Aorta (tissue), 5 donors: Measurements from ENCODE around the gene PHF12. TPM values are rescaled to one million over a fixed set of nuclear protein-coding genes. Genes with fewer than 3 reads are reported as not detected.

ENCODE experiments used
- ATAC-seq: fragments of 200-7000 bp; cut with Tn5 transposase; one replicate; pipeline ENCODE4 v1.9.1; 2022; ENCODE audit warnings: moderate library complexity; ENCODE audit not compliant: low FRiP score
- DNase-seq, 2 donors: peaks; one replicate each; pipeline ENCODE4 v3.0.0-alpha.2; 2020
- H3K27ac ChIP-seq, 2 donors: one replicate each; pipeline ENCODE4 v1.5.1; 2013; ENCODE audit warnings: low read length in 2 of 2, mild to moderate bottlenecking in 2 of 2, moderate library complexity in 2 of 2, control low read depth in 1 of 2, inconsistent platforms in 1 of 2, low read depth in 1 of 2
- H3K27me3 ChIP-seq, 2 donors: one replicate each; pipeline ENCODE4 v1.6.1; 2013; ENCODE audit warnings: control low read depth in 1 of 2, low read length in 1 of 2, mild to moderate bottlenecking in 1 of 2, moderate library complexity in 1 of 2; ENCODE audit not compliant: insufficient read depth in 2 of 2, control insufficient read depth in 1 of 2
- H3K36me3 ChIP-seq, 2 donors: one replicate each; pipeline ENCODE4 v1.6.1; 2013; ENCODE audit warnings: control low read depth in 1 of 2, low read length in 1 of 2, mild to moderate bottlenecking in 1 of 2; ENCODE audit not compliant: insufficient read depth in 2 of 2, control insufficient read depth in 1 of 2
- H3K4me1 ChIP-seq, 2 donors: one replicate each; pipeline ENCODE4 v1.6.1; 2013; ENCODE audit warnings: low read length in 2 of 2, control low read depth in 1 of 2, mild to moderate bottlenecking in 1 of 2, moderate library complexity in 1 of 2; ENCODE audit not compliant: insufficient read depth in 2 of 2, control insufficient read depth in 1 of 2
- H3K4me3 ChIP-seq, 2 donors: one replicate each; pipeline ENCODE4 v1.5.1; 2013; ENCODE audit warnings: low read length in 2 of 2, control low read depth in 1 of 2, mild to moderate bottlenecking in 1 of 2
- H3K9me3 ChIP-seq: one replicate; pipeline ENCODE4 v1.6.1; 2013; ENCODE audit warnings: mild to moderate bottlenecking, low read length; ENCODE audit not compliant: control insufficient read depth
- WGBS, 2 donors: extraction: QIAGEN DNeasy Blood & Tissue Kit; methylation state at CpG; one replicate each; pipeline ENCODE4 v1.1.7; 2013; 5-methylcytosine and 5-hydroxymethylcytosine counted together
- intact Hi-C, 2 donors: fragments of 100-400 bp; cut with DNase I; formaldehyde crosslinking; loops; one replicate each; pipeline versions ENCODE4 v1.14.2 to v1.15.0; 2022
- polyA plus RNA-seq, 2 donors: library from polyadenylated mRNA; stranded (reverse); fragments of 200-250 nt; gene quantifications; one replicate each; pipeline ENCODE4 v1.2.3, GENCODE V29; 2013
- total RNA-seq, 2 donors: library from RNA; stranded (reverse); fragmentation: NEBNext Ultra II Directional; extraction: Animal tissue kit (Norgen Biotek cat#: 25700); gene quantifications; one replicate each; pipeline ENCODE4 v1.2.1, GENCODE V29; 2021
- donor health status: healthy with polysubstance abuse.
- donor health status: Bipolar disorder and iron deficiency.
- donor health status: DM: no; HTN: no; CAD: no.
- donor health status: DM: no; HTN: no; CAD: no.
- donor health status: DM: yes; HTN: yes; CAD: no.

PHF12 gene
- total and polyA plus RNA-seq, 4 donors = 10.1 to 47.0 (median 30.0) TPM

- 85 to 86% methylated on average over 2 of the region's 2 CpGs for WGBS, 2 donors
- ATAC-seq (no peak), DNase-seq (no peak)
- H3K27ac ChIP-seq = no peak overlapping the region
- intact Hi-C loops = loop anchor here (5.0 to 10.0 kb wide), 3 partner anchors 58 to 620 kb away; partner anchors contain the start of genes IFT20 (in 2 of the 2), TNFAIP1 (in 2 of the 2) and FLOT2 (in 1 of the 2)
- H3K4me1 ChIP-seq = no peaks in the 10 kb centered on the region
- H3K36me3 ChIP-seq = no peaks in the 10 kb centered on the region
- H3K9me3 ChIP-seq = no peaks in the 10 kb centered on the region
- no peak overlapping the region for H3K4me3 ChIP-seq
- no peaks in the 10 kb centered on the region for H3K27me3 ChIP-seq
These were observed 3.6 kb upstream of the PHF12 start for GRCh38 chr17:28954886-28955285.

GRCh38 chr17:28953444-28954118 is 2.3 kb upstream of the PHF12 start:
- H3K4me3 ChIP-seq = no peak overlapping the region
- H3K27me3 ChIP-seq = no peaks in the 10 kb centered on the region
- no peaks in the 10 kb centered on the region for H3K36me3 ChIP-seq
- no peaks in the 10 kb centered on the region for H3K9me3 ChIP-seq
- H3K4me1 ChIP-seq = no peaks in the 10 kb centered on the region
- no peak for ATAC-seq
- no peak overlapping the region for H3K27ac ChIP-seq
- peak; percentile 64 to 70 for DNase-seq
- intact Hi-C loops = loop anchor here (5.0 to 10.0 kb wide), 3 partner anchors 56 to 619 kb away; partner anchors contain the start of genes IFT20 (in 2 of the 2), TNFAIP1 (in 2 of the 2) and FLOT2 (in 1 of the 2)
- 28 to 31% methylated on average over 5 of the region's 5 CpGs for WGBS, 2 donors

GRCh38 chr17:28951991-28952975 is 965 bp upstream of the PHF12 start:
- Histone ChIP-seq H3K4me3 (peak overlapping the region; percentile 19 to 66), H3K4me1 (no peaks in the 10 kb centered on the region), H3K9me3 (no peaks in the 10 kb centered on the region), H3K27me3 (no peaks in the 10 kb centered on the region), H3K27ac (peak overlapping the region; percentile 92 to 98), H3K36me3 (no peaks in the 10 kb centered on the region)
- intact Hi-C loops = loop anchor here (5.0 to 10.0 kb wide), 3 partner anchors 55 to 617 kb away; partner anchors contain the start of genes IFT20 (in 2 of the 2), TNFAIP1 (in 2 of the 2) and FLOT2 (in 1 of the 2)
- WGBS, 2 donors = 4 to 5% methylated on average over 36 of the region's 36 CpGs
- DNase-seq = peak; percentile 98
- ATAC-seq = peak; percentile 93

- 1% methylated on average over 31 to 51 of the region's 51 CpGs for WGBS, 2 donors
- H3K27me3 ChIP-seq = no peaks in the 10 kb centered on the region
- ATAC-seq = no peak
- no peaks in the 10 kb centered on the region for H3K36me3 ChIP-seq
- peak overlapping the region; percentile 69 to 89 for H3K27ac ChIP-seq
- H3K4me1 ChIP-seq = no peaks in the 10 kb centered on the region
- peak overlapping the region; percentile 81 to 92 for H3K4me3 ChIP-seq
- DNase-seq = no peak
- intact Hi-C loops = loop anchor here (5.0 to 10.0 kb wide), 3 partner anchors 54 to 616 kb away; partner anchors contain the start of genes IFT20 (in 2 of the 2), TNFAIP1 (in 2 of the 2) and FLOT2 (in 1 of the 2)
- H3K9me3 ChIP-seq = no peaks in the 10 kb centered on the region
These were observed 428 bp downstream of the PHF12 start for GRCh38 chr17:28950752-28951427.

GRCh38 chr17:28950017-28950751 is 1.1 kb downstream of the PHF12 start:
- 0% methylated on average over 43 of the region's 43 CpGs for WGBS, 2 donors
- H3K9me3 ChIP-seq = no peaks in the 10 kb centered on the region
- ATAC-seq = no peak
- peak overlapping the region; percentile 81 to 92 for H3K4me3 ChIP-seq
- peak; percentile 80 to 84 for DNase-seq
- H3K4me1 ChIP-seq = peaks cover 0 to 2% of the 10 kb centered on the region in 2 donors
- no peaks in the 10 kb centered on the region for H3K36me3 ChIP-seq
- intact Hi-C loops = loop anchor here (5.0 to 10.0 kb wide), 3 partner anchors 53 to 615 kb away; partner anchors contain the start of genes IFT20 (in 2 of the 2), TNFAIP1 (in 2 of the 2) and FLOT2 (in 1 of the 2)
- no peaks in the 10 kb centered on the region for H3K27me3 ChIP-seq
- peak overlapping the region in 1 of 2 donors; percentile 61 for H3K27ac ChIP-seq

GRCh38 chr17:28949185-28950016 is 1.9 kb downstream of the PHF12 start:
- peaks cover 2 to 4% of the 10 kb centered on the region in 2 donors for H3K4me1 ChIP-seq
- peak; percentile 76 to 87 for DNase-seq

GRCh38 chr17:28948873-28949184 is 2.5 kb downstream of the PHF12 start:
- no peaks in the 10 kb centered on the region for H3K36me3 ChIP-seq
- H3K4me1 ChIP-seq = peaks cover 2 to 4% of the 10 kb centered on the region in 2 donors
- 1% methylated on average over 15 of the region's 15 CpGs for WGBS, 2 donors
- H3K9me3 ChIP-seq = no peaks in the 10 kb centered on the region
- DNase-seq (no peak), ATAC-seq (no peak)
- H3K27me3 ChIP-seq = no peaks in the 10 kb centered on the region
- peak overlapping the region; percentile 81 to 92 for H3K4me3 ChIP-seq
- H3K27ac ChIP-seq = peak overlapping the region; percentile 32 to 61
- intact Hi-C loops = loop anchor here (5.0 kb wide), 3 partner anchors 37 to 137 kb away; partner anchors contain the start of gene DHRS13 (in 1 of the 2)

More at GRCh38 chr17:28949185-28950016, 1.9 kb downstream of the PHF12 start:
- WGBS, 2 donors = 0% methylated on average over 54 to 61 of the region's 61 CpGs
- Histone ChIP-seq H3K36me3 (no peaks in the 10 kb centered on the region), H3K9me3 (no peaks in the 10 kb centered on the region), H3K27ac (peak overlapping the region; percentile 32 to 61), H3K27me3 (no peaks in the 10 kb centered on the region), H3K4me3 (peak overlapping the region; percentile 81 to 92)
- no peak for ATAC-seq
- intact Hi-C loops = loop anchor here (5.0 to 10.0 kb wide), 6 partner anchors 37 to 615 kb away; partner anchors contain the start of genes IFT20 (in 2 of the 2), TNFAIP1 (in 2 of the 2), DHRS13 (in 1 of the 2) and FLOT2 (in 1 of the 2)
